Lower lobe of right lung (tissue), 2 donors: ENCODE data around the gene VCL. TPM values are rescaled to one million over a fixed set of nuclear protein-coding genes. Genes with fewer than 3 reads are reported as not detected.

Experiments used
- ATAC-seq, 2 donors: fragments of 200-7000 bp; cut with Tn5 transposase; one replicate each; pipeline ENCODE4 v1.9.1; 2020 to 2022; ENCODE audit warnings: mild to moderate bottlenecking in 2 of 2, moderate library complexity in 2 of 2
- DNase-seq: peaks from one replicate; pipeline ENCODE4 v3.0.0-alpha.2; 2020
- H3K27ac ChIP-seq: fragments of 200-600 bp; one replicate; pipeline ENCODE4 v1.8.0; 2022
- H3K27me3 ChIP-seq: fragments of 200-600 bp; one replicate; pipeline ENCODE4 v1.8.0; 2022; ENCODE audit warnings: low read depth
- H3K36me3 ChIP-seq: fragments of 200-600 bp; one replicate; pipeline ENCODE4 v1.8.0; 2022; ENCODE audit warnings: mild to moderate bottlenecking
- H3K4me1 ChIP-seq: fragments of 200-600 bp; one replicate; pipeline ENCODE4 v1.8.0; 2022
- H3K4me3 ChIP-seq: fragments of 200-600 bp; one replicate; pipeline ENCODE4 v1.8.0; 2022; ENCODE audit warnings: mild to moderate bottlenecking
- H3K9me3 ChIP-seq: fragments of 200-600 bp; one replicate; pipeline ENCODE4 v1.8.0; 2022
- CTCF ChIP-seq: fragments of 200-600 bp; IDR thresholded peaks from one replicate; pipeline ENCODE4 v1.8.0; 2022; ENCODE audit warnings: antibody characterized with exemption, mild to moderate bottlenecking
- intact Hi-C: fragments of 100-400 bp; cut with DNase I; formaldehyde crosslinking; loops from one replicate; pipeline ENCODE4 v1.11.0; 2022
- total RNA-seq: library from RNA; stranded (reverse); fragmentation: NEBNext Ultra II Directional; extraction: Animal tissue kit (Norgen Biotek cat#: 25700); gene quantifications from one replicate; pipeline ENCODE4 v1.2.1, GENCODE V29; 2021
- donor health status: DM: no; HTN: yes; CAD: no; lungs with severe emphysema.

VCL gene
- total RNA-seq, 1 donor from 2014 or later: 106 TPM

DNA sequence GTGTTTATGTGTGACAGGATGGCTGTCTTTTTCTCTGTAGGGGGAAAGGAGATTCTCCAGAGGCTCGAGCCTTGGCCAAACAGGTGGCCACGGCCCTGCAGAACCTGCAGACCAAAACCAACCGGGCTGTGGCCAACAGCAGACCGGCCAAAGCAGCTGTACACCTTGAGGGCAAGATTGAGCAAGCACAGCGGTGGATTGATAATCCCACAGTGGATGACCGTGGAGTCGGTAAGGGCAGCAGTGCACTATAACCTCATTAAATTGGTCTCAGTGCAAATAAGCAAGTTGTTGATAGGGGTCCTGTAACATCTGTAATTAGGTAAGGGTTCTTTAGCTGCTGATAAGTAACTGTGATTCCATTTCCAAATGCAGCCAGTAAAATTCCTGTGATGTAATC, 96.3 kb downstream of the VCL start:
- intact Hi-C loops: no loop called here
- Histone ChIP-seq H3K4me3 (no peak overlapping the region), H3K9me3 (no peaks in the 10 kb centered on the region), H3K36me3 (peaks cover 99% of the 10 kb centered on the region), H3K4me1 (no peaks in the 10 kb centered on the region), H3K27me3 (no peaks in the 10 kb centered on the region), H3K27ac (no peak overlapping the region)
- no peak for ATAC-seq
- no peak for TF ChIP-seq CTCF
- DNase-seq: no peak

- Histone ChIP-seq H3K27ac (no peak overlapping the region), H3K36me3 (peaks cover 98% of the 10 kb centered on the region), H3K4me3 (no peak overlapping the region), H3K27me3 (no peaks in the 10 kb centered on the region), H3K9me3 (no peaks in the 10 kb centered on the region), H3K4me1 (no peaks in the 10 kb centered on the region)
- TF ChIP-seq CTCF: no peak
- intact Hi-C loops: no loop called here
- no peak for ATAC-seq
- no peak for DNase-seq
These were observed 98.9 kb downstream of the VCL start for GRCh38 chr10:74096777-74097176.

- TF ChIP-seq CTCF: no peak
- H3K27ac ChIP-seq: no peak overlapping the region
- no peak overlapping the region for H3K4me3 ChIP-seq
- H3K27me3 ChIP-seq: no peaks in the 10 kb centered on the region
- no peaks in the 10 kb centered on the region for H3K9me3 ChIP-seq
- H3K36me3 ChIP-seq: peaks cover 98% of the 10 kb centered on the region
- H3K4me1 ChIP-seq: no peaks in the 10 kb centered on the region
- DNase-seq (no peak), ATAC-seq (no peak)
- intact Hi-C loops: no loop called here
These were observed 99.9 kb downstream of the VCL start for GRCh38 chr10:74097776-74098175.

DNA sequence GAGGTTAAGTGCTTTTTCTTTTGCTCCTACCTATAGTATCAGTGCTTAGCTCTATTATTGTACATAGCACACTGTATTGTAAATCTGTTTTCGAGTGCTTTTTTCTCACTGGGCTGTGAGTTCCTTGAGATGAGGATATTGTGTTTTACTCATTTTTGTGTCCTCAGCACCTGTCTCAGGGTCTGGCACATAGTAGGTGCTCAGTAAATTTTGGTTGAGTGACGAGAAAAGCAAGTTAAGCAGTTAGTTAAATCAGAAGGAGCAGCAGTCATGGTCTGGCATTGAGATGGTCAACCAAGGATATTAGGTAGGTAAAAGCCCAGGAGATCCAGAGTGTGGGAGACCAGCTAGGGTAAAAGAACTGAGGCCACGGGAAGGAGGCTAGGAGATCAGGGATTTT, 101.5 kb downstream of the VCL start:
- H3K27me3 ChIP-seq: no peaks in the 10 kb centered on the region
- DNase-seq (no peak), ATAC-seq (no peak)
- H3K4me1 ChIP-seq: no peaks in the 10 kb centered on the region
- peaks cover 98% of the 10 kb centered on the region for H3K36me3 ChIP-seq
- H3K27ac ChIP-seq: no peak overlapping the region
- TF ChIP-seq CTCF: no peak
- no peaks in the 10 kb centered on the region for H3K9me3 ChIP-seq
- no peak overlapping the region for H3K4me3 ChIP-seq
- intact Hi-C loops: no loop called here

DNA sequence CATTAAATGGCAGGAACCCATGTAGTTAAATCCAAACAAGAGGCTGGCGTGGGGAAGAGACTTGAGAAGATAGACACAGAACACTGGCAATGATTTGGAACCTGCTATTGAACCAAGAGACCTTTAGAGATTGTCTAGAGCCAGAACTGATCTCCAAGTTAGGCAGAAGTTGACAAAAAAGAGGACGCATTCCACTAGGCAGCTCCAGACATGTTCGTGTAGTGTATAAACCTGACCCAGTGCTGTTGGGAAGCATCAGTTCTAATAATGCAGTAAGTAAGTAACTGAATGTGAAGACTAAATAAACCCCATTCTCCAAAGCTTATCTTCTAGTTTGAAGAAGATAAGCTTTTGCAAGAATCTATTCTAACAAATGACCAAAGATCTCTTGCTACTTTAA, 101.9 kb downstream of the VCL start:
- Histone ChIP-seq H3K27ac (no peak overlapping the region), H3K4me3 (no peak overlapping the region), H3K4me1 (no peaks in the 10 kb centered on the region), H3K9me3 (no peaks in the 10 kb centered on the region), H3K36me3 (peaks cover 98% of the 10 kb centered on the region), H3K27me3 (no peaks in the 10 kb centered on the region)
- TF ChIP-seq CTCF: no peak
- intact Hi-C loops: no loop called here
- ATAC-seq (no peak), DNase-seq (no peak)
